Subcutaneous adipose tissue (tissue), 4 donors: ENCODE data around the gene LRRC7. TPM values are rescaled to one million over a fixed set of nuclear protein-coding genes. Genes with fewer than 3 reads are reported as not detected.

Source experiments
- CTCF ChIP-seq: fragments of 450-650 bp; IDR thresholded peaks from one replicate; pipeline ENCODE4 v1.5.1; 2016; ENCODE audit warnings: low read depth, mild to moderate bottlenecking, control low read depth, antibody characterized with exemption, moderate library complexity
- total RNA-seq, 4 donors: library from RNA; depleted of rRNA; stranded (reverse); fragments of >200 nt; gene quantifications; one replicate each; pipeline ENCODE4 v1.1.0, GENCODE V29; 2016

LRRC7 gene
- total RNA-seq, 4 donors from 2014 or later: not detected

GRCh38 chr1:69921486-69921885, 353.8 kb downstream of the LRRC7 start:
- TF ChIP-seq CTCF: no peak

- no peak for TF ChIP-seq CTCF
Observed at GRCh38 chr1:69929308-69930057, 361.8 kb downstream of the LRRC7 start.

GRCh38 chr1:69930396-69930795, 362.7 kb downstream of the LRRC7 start:
- TF ChIP-seq CTCF: no peak

- TF ChIP-seq CTCF: no peak
Observed at GRCh38 chr1:69932760-69933159, 365.0 kb downstream of the LRRC7 start.

GRCh38 chr1:69940231-69940630, 372.5 kb downstream of the LRRC7 start:
- no peak for TF ChIP-seq CTCF

GRCh38 chr1:69940816-69941215, 373.1 kb downstream of the LRRC7 start:
- TF ChIP-seq CTCF: no peak

- TF ChIP-seq CTCF: no peak
Observed at GRCh38 chr1:69943030-69943429, 375.3 kb downstream of the LRRC7 start.
